Cardiac atrium fibroblast (primary cell): Measurements from ENCODE around the gene POFUT2. TPM values are rescaled to one million over a fixed set of nuclear protein-coding genes. Genes with fewer than 3 reads are reported as not detected.

Experiments used
- total RNA-seq: library from RNA; depleted of rRNA; stranded (reverse); fragments of >200 nt; gene quantifications from 2 replicates; pipeline ENCODE4 v1.2.3, GENCODE V29; 2015

POFUT2 gene
- total RNA-seq = 43.0 and 51.5 TPM in 2 replicates

GRCh38 chr21:45287438-45288391 is at the start of gene POFUT2:
Gene POFUT2 (minus strand): TSS chr21:45287895. CDS start chr21:45287871, 24 bp downstream.

Other genes starting within 250 kb of the POFUT2 start
- gene ADARB1, start 213.3 kb downstream of the POFUT2 start, total RNA-seq = 28.3 and 29.8 TPM in 2 replicates
- 205 and 222 TPM in 2 replicates for gene COL18A1, start 117.3 kb upstream of the POFUT2 start, total RNA-seq